Activated CD4-positive, alpha-beta T cell treated with anti-CD3 and anti-CD28 coated beads, Interleukin-2, amount 10 ng/mL, durations not matched to agents 7 days and 5 days (primary cell): ENCODE results near the gene INPP5D. TPM values are rescaled to one million over a fixed set of nuclear protein-coding genes. Genes with fewer than 3 reads are reported as not detected.

ENCODE experiments used
- CTCF ChIA-PET: fragments of 350-600 bp; sonication (Branson Sonifier 250); formaldehyde crosslinking; loops from one replicate; lab custom pipeline; 2021; ENCODE audit warnings: antibody characterized with exemption; lab: Charles Lee
- POLR2A ChIA-PET: fragments of 350-600 bp; sonication (Branson Sonifier 250); formaldehyde crosslinking; loops from one replicate; lab custom pipeline; 2021; ENCODE audit warnings: antibody characterized with exemption; lab: Charles Lee
- DNase-seq: peaks from one replicate; pipeline ENCODE4 v3.0.0-alpha.2; 2020
- H3K27ac Mint-ChIP-seq: one replicate; pipeline ENCODE4 v1.8.0; 2021; ENCODE audit warnings: mild to moderate bottlenecking, moderate library complexity, mixed read lengths
- H3K27me3 Mint-ChIP-seq: one replicate; pipeline ENCODE4 v1.8.0; 2021; ENCODE audit warnings: mixed read lengths
- H3K36me3 Mint-ChIP-seq: one replicate; pipeline ENCODE4 v1.8.0; 2021; ENCODE audit warnings: low read depth, mixed read lengths
- H3K4me1 Mint-ChIP-seq: one replicate; pipeline ENCODE4 v1.8.0; 2021; ENCODE audit warnings: mixed read lengths
- H3K4me3 Mint-ChIP-seq: one replicate; pipeline ENCODE4 v1.8.0; 2021; ENCODE audit warnings: mild to moderate bottlenecking, moderate library complexity, mixed read lengths
- H3K9me3 Mint-ChIP-seq: one replicate; pipeline ENCODE4 v1.8.0; 2021; ENCODE audit warnings: mixed read lengths
- total RNA-seq, 2 experiments: library from RNA; stranded (reverse); gene quantifications; one replicate each; pipeline ENCODE4 v1.2.3, GENCODE V29; 2021

INPP5D gene
- total RNA-seq, 2 experiments from 2014 or later: 121 to 138 TPM

DNA sequence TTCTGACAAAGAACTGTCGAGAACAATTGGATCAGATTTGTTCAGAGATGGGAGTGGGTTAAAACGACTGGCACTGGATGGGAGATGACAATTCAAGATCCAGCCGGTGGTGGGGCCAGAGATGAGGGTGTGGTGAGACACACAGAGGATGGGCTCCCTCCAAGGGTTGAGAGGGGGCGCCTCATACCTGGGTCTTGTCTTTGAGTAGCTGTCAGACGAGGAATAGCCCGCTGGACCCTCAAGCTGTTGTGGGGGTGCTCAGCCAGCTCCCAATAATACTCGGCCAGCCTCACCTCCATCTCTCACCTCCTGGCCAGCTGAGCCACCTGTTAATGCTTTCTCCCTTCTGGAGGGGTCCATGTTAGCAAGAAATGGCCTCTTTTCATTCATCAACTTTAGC, 14.0 kb downstream of the INPP5D start:
- Mint-ChIP-seq H3K36me3 (peaks cover 45% of the 10 kb centered on the region), H3K27ac (no peak overlapping the region), H3K4me1 (peaks cover 32% of the 10 kb centered on the region), H3K27me3 (no peaks in the 10 kb centered on the region), H3K9me3 (peaks cover 4% of the 10 kb centered on the region), H3K4me3 (no peak overlapping the region)
- no peak for DNase-seq
- CTCF ChIA-PET: interaction anchor here (2.5 kb wide), 1 partner anchor 13 kb away, joined by 10 read pairs; the partner anchor contains the start of gene INPP5D
- POLR2A ChIA-PET: no interaction called here

DNA sequence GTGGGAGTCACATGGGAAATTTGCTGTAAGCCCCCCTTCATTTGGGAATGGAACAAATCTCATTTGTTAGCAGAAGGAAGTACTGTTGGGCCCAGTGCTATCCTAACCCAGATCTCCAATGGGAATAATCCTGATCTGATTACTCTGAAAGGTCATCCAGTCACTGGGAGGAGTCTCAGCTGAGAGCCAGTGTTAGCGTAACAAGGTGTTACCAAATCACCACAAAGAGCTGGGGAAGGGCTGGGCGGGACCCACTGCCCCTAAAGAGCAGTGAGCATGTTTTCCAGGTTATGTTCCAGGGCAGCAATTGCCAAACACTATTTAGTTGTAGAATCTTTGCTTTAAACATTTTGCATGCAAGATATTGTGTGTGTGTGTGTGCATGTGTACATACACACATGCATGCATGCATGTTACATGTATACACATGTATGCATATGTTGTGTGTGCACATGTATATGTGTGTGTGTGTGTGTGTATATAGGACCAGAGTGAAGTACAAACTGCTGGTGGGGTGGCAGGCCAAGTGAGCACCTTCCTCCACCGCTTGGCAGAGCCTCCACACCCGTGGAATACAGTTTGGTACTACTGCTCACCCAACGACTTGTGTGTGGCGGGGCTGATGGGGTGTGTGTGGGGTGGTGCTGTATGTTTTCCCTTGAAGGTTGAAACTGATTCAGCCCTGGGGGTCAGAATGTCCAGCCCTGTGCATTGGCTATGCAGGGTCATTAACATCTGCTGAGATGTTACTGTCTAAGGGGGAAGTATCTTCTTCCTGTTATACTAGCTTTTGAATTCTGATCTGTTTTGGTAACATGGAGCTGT, 15.2 kb downstream of the INPP5D start:
- POLR2A ChIA-PET: interaction anchor here (1.2 kb wide), 1 partner anchor 15 kb away, joined by 10 read pairs; the partner anchor contains the start of gene INPP5D
- CTCF ChIA-PET: interaction anchor here (0.9 to 1.3 kb wide), 4 partner anchors 9 to 22 kb away, joined by 3 to 8 read pairs (median 4); partner anchors contain the start of gene INPP5D
- H3K4me1 Mint-ChIP-seq: peaks cover 37% of the 10 kb centered on the region
- DNase-seq: no peak
- no peak overlapping the region for H3K4me3 Mint-ChIP-seq
- peaks cover 45% of the 10 kb centered on the region for H3K36me3 Mint-ChIP-seq
- peaks cover 4% of the 10 kb centered on the region for H3K9me3 Mint-ChIP-seq
- no peaks in the 10 kb centered on the region for H3K27me3 Mint-ChIP-seq
- H3K27ac Mint-ChIP-seq: no peak overlapping the region

DNA sequence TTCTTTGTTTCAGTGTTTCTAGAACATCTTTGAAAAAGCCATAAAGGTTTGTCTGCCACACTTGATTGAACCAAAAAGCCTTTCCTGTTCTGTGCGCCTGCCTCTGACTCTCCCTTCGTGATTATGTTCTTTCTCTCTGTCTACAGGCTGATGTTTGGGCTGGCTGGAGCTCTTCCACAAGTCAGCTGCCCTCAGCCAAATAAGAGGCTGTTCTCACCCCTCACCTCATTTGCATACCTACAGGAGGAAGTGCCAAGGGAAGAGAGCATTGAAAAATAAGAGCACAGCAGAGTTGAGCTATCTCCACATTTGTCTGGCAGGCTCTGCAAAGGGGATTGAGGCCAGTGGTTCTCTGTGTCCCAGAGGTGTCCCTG, 15.8 kb downstream of the INPP5D start:
- peaks cover 4% of the 10 kb centered on the region for H3K9me3 Mint-ChIP-seq
- ChIA-PET CTCF (interaction anchor here (0.9 to 1.3 kb wide), 4 partner anchors 9 to 23 kb away, joined by 3 to 8 read pairs (median 4); partner anchors contain the start of gene INPP5D), POLR2A (interaction anchor here (0.7 to 1.2 kb wide), 2 partner anchors 15 to 1217 kb away, joined by 3 to 10 read pairs; partner anchors contain the start of gene INPP5D)
- H3K4me1 Mint-ChIP-seq: peaks cover 39% of the 10 kb centered on the region
- peaks cover 43% of the 10 kb centered on the region for H3K36me3 Mint-ChIP-seq
- H3K27me3 Mint-ChIP-seq: no peaks in the 10 kb centered on the region
- H3K27ac Mint-ChIP-seq: no peak overlapping the region
- H3K4me3 Mint-ChIP-seq: no peak overlapping the region
- peak; percentile 59 for DNase-seq

DNA sequence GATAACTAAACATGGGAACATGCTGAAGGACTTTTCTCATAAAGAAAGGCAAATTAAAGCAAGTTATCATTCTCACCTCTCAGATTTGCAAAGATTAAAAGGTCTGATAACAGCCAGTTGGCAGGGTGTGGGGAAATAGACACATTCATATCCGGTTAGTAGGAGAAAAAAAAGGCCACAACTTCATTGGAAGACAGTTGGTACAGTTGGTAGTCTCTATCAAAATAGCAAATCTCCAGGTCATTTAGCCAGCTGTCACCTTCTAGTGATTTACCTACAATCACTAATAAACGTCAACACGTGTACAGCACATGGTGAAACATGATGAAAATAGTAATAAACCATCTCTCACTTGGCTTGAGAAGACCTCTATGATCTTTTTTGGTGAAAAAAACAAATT, 16.6 kb downstream of the INPP5D start:
- Mint-ChIP-seq H3K4me3 (no peak overlapping the region), H3K9me3 (peaks cover 2% of the 10 kb centered on the region), H3K36me3 (peaks cover 44% of the 10 kb centered on the region), H3K4me1 (peaks cover 46% of the 10 kb centered on the region), H3K27ac (no peak overlapping the region), H3K27me3 (no peaks in the 10 kb centered on the region)
- POLR2A ChIA-PET: interaction anchor here (0.7 kb wide), 1 partner anchor 1216 kb away, joined by 3 read pairs; no protein-coding TSS in a partner anchor
- CTCF ChIA-PET: no interaction called here
- DNase-seq: no peak

DNA sequence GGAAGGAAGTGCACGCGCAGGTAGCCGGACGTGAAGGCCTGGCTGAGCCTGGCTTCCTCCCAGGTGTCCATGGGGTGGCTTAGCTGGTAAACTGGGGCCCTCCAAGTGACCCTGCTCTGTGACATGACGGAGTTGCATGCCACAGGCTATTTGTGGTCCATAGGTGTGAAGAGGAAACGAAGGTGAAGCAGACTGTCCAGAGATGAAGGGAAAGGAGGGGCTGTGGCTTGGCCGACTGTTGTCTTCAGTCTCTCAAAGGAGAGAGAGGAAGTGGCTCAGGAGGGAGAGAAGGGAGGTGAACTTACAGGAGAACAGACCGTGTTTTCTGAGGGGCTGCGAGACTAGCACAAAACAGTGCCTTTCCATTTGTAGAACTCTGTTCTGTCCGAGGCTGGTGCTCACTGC, 19.3 kb downstream of the INPP5D start:
- ChIA-PET POLR2A (interaction anchor here (0.6 kb wide), 1 partner anchor 19 kb away, joined by 3 read pairs; no protein-coding TSS in a partner anchor), CTCF (interaction anchor here (1.3 to 7.9 kb wide), 2 partner anchors 20 to 144 kb away, joined by 3 to 57 read pairs; partner anchors contain the start of gene INPP5D)
- peak; percentile 54 for DNase-seq
- Mint-ChIP-seq H3K9me3 (no peaks in the 10 kb centered on the region), H3K27me3 (no peaks in the 10 kb centered on the region), H3K36me3 (peaks cover 63% of the 10 kb centered on the region), H3K4me3 (peak overlapping the region; percentile 58), H3K27ac (peak overlapping the region; percentile 88), H3K4me1 (peaks cover 66% of the 10 kb centered on the region)

DNA sequence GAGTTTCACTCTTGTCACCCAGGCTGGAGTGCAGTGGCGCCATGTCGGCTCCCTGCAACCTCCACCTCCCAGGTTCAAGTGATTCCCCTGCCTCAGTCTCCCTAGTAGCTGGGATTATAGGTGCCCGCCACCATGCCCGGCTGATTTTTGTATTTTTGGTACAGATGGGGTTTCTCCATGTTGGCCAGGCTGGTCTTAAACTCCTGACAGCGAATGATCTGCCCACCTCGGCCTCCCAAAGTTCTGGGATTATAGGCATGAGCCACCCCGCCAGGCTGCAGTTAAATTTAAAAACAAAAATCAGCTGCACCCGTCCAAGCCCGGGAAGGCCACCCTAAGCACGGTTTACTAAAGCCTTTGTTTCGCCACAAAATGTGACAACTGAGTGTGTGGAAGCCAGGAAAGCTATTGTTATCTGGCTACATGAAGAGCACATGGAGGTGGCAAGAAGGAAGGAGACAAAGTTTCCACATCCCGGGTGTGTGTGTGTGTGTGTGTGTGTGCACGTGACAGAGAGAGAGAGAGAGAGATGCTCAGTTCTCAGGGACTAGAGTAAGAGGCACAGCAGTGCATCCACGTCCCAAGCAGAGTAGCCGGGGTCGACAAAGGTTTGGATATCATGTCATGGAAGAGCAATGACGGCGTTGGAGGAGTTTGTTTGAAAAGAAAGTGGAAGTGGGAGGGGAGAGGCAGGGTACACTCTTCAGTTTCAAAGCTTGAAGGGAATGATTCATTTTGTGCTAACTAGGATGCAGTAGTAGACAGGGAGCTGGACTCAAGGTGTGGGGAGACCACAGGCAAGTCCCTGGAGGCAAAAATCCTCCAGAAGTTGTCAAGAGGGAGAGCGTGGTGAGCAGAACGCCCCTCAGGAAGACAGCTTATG, 20.1 kb downstream of the INPP5D start:
- Mint-ChIP-seq H3K4me1 (peaks cover 73% of the 10 kb centered on the region), H3K36me3 (peaks cover 70% of the 10 kb centered on the region), H3K4me3 (peak overlapping the region; percentile 67), H3K9me3 (no peaks in the 10 kb centered on the region), H3K27ac (peak overlapping the region; percentile 88), H3K27me3 (no peaks in the 10 kb centered on the region)
- peak; percentile 31 for DNase-seq
- CTCF ChIA-PET: interaction anchor here (0.9 to 7.9 kb wide), 7 partner anchors 12 to 143 kb away, joined by 3 to 57 read pairs (median 3); partner anchors contain the start of gene INPP5D
- POLR2A ChIA-PET: interaction anchor here (0.6 to 2.6 kb wide), 2 partner anchors 20 kb away, joined by 3 to 19 read pairs; partner anchors contain the start of gene INPP5D

DNA sequence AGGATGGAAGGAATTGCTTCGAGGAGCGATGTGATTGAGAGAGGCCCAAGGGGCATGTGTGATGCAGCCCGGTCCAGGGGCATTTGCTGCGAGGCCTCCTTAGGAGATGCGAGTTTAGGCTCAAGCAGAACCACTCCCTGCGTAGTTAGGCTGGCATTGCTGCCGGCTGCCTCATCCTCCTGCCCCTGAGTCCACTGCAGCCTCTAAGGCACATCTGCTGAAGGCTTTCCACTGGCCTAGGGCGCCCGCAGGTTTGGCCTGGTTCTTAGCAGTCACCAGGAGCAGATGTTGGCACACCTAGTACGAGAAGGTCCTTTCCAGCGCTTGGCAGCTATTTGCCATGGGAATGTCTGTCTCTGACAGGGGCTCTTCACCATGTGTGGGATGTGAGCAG, 20.7 kb downstream of the INPP5D start:
- Mint-ChIP-seq H3K27me3 (no peaks in the 10 kb centered on the region), H3K4me3 (peak overlapping the region; percentile 67), H3K27ac (peak overlapping the region; percentile 88), H3K36me3 (peaks cover 76% of the 10 kb centered on the region), H3K9me3 (no peaks in the 10 kb centered on the region), H3K4me1 (peaks cover 80% of the 10 kb centered on the region)
- no peak for DNase-seq
- CTCF ChIA-PET: interaction anchor here (0.6 to 7.9 kb wide), 9 partner anchors 13 to 1374 kb away, joined by 3 to 57 read pairs (median 3); partner anchors contain the start of gene INPP5D
- POLR2A ChIA-PET: interaction anchor here (2.6 kb wide), 1 partner anchor 20 kb away, joined by 19 read pairs; the partner anchor contains the start of gene INPP5D

DNA sequence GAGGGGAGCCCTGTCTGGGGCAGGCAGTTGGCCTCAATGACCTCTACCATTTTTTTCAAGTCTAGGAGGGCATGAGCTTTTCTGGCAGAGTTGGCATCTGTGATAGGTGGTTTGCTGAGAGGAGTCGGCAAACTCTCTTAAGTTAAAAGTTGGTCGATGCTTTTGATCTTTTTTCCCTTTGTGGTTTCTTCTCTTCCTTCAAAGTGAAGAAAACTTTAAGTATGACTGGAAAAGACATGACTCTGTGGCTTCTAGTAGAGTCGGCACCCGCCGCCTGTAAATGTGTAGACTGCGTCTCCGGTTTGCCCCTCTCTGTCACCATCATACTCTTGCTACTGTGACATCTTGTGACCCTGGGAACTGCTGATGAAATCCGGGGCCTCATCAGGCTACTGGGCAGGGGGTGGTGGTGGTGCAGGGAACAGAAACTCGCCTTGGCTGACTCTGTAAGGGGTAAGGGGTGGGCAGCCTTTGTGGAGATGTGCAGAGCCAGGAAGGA, 21.1 kb downstream of the INPP5D start:
- Mint-ChIP-seq H3K27ac (peak overlapping the region; percentile 88), H3K4me3 (peak overlapping the region; percentile 67), H3K27me3 (no peaks in the 10 kb centered on the region), H3K36me3 (peaks cover 79% of the 10 kb centered on the region), H3K4me1 (peaks cover 84% of the 10 kb centered on the region), H3K9me3 (no peaks in the 10 kb centered on the region)
- DNase-seq: peak; percentile 70
- ChIA-PET POLR2A (interaction anchor here (2.6 kb wide), 1 partner anchor 21 kb away, joined by 19 read pairs; the partner anchor contains the start of gene INPP5D), CTCF (interaction anchor here (0.6 to 7.9 kb wide), 8 partner anchors 11 to 1375 kb away, joined by 3 to 57 read pairs (median 3); partner anchors contain the start of gene INPP5D)

DNA sequence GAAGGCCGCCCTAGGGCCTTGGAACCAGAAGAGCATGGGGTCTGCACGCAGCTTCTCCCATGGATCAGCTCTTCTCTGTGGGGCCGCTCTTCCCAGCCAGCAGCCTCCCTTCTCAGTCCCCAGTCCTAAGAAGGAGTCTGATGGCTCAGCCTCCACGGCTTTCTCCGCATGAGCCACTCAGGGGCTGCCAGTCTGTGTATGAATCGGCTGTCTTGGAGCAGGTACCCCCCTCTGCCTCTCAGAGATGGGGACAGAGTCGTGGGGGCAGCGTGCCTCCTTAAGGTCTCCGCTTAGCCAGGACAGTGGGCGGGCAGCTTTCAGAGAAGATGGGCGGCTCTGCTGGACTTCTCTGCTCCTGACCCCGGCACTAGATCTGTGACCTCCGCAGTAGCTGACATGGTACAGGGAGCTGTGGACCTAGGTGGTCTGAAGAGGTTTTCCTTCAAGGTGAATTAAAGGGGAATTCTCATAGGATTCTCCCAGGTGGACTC, 21.6 kb downstream of the INPP5D start:
- Mint-ChIP-seq H3K4me3 (peak overlapping the region; percentile 67), H3K9me3 (no peaks in the 10 kb centered on the region), H3K36me3 (peaks cover 80% of the 10 kb centered on the region), H3K27ac (peak overlapping the region; percentile 88), H3K4me1 (peaks cover 89% of the 10 kb centered on the region), H3K27me3 (no peaks in the 10 kb centered on the region)
- POLR2A ChIA-PET: interaction anchor here (2.6 kb wide), 1 partner anchor 21 kb away, joined by 19 read pairs; the partner anchor contains the start of gene INPP5D
- CTCF ChIA-PET: interaction anchor here (0.6 to 7.9 kb wide), 15 partner anchors 11 to 1375 kb away, joined by 3 to 57 read pairs (median 4); partner anchors contain the start of gene INPP5D
- DNase-seq: no peak

DNA sequence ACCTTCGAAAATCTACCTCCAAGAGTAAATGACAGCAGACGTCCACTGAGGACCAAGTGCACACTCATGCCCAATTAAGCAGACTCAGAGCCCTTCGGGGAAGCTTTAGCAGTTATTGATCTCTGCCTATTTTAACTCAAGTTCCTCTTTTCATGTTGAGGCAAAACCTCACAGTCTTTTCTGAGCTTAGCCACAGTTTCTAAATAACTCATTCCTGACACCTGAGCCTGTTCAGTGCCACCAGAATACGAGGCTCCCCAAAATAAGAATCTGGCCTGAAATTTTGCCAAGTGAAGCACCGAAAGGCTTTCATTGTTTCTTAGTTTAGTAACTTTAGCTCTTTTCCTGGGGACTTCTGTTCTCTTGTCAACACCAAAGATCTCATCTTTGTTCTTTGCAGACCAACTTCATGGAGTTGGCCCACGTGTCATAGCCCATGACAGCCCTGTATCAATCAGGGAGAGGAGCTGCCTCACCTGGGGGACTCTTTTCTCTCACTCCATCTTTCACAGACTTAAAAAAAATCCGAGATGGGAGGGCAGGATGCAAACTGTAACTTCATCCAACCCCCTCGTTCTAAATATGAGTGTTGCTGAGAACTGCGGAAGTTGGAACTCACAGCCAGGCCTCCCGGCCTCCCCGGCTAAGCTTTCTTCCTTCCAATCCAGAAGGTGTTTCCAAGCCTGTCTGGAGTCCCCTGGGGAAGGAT, 22.2 kb downstream of the INPP5D start:
- Mint-ChIP-seq H3K36me3 (peaks cover 79% of the 10 kb centered on the region), H3K4me3 (peak overlapping the region; percentile 60), H3K27me3 (no peaks in the 10 kb centered on the region), H3K9me3 (no peaks in the 10 kb centered on the region), H3K27ac (peak overlapping the region; percentile 88), H3K4me1 (peaks cover 92% of the 10 kb centered on the region)
- ChIA-PET CTCF (interaction anchor here (0.6 to 7.9 kb wide), 12 partner anchors 10 to 298 kb away, joined by 3 to 57 read pairs (median 4); partner anchors contain the start of gene INPP5D), POLR2A (interaction anchor here (2.6 kb wide), 1 partner anchor 22 kb away, joined by 19 read pairs; the partner anchor contains the start of gene INPP5D)
- peak; percentile 38 for DNase-seq
